Naive B cell (primary cell): ENCODE data around the gene POU2F1. TPM values are rescaled to one million over a fixed set of nuclear protein-coding genes. Genes with fewer than 3 reads are reported as not detected.
A peak's percentile ranks its signal among the peaks of the same experiment; 100 is the strongest.

Source experiments
- ATAC-seq, 2 donors: fragments of 150-1000 bp; cut with Tn5 transposase; 2 replicates each; pipeline ENCODE4 v1.10.0; 2021; ENCODE audit warnings: low read depth in 2 of 2, mild to moderate bottlenecking in 2 of 2, moderate library complexity in 2 of 2
- DNase-seq: peaks from one replicate; pipeline ENCODE4 v3.0.0; 2022
- H3K27ac Mint-ChIP-seq, 6 donors: one replicate each; pipeline ENCODE4 v1.8.0; 2020 to 2022; ENCODE audit warnings: mild to moderate bottlenecking in 6 of 6, mixed read lengths in 6 of 6, moderate library complexity in 5 of 6, inconsistent platforms in 2 of 6
- H3K27me3 Mint-ChIP-seq, 3 donors: one replicate each; pipeline ENCODE4 v1.8.0; 2021 to 2022; ENCODE audit warnings: mixed read lengths in 3 of 3, mild to moderate bottlenecking in 1 of 3
- H3K36me3 Mint-ChIP-seq, 2 donors: one replicate each; pipeline ENCODE4 v1.8.0; 2020 to 2022; ENCODE audit warnings: mixed read lengths in 2 of 2, inconsistent platforms in 1 of 2, mild to moderate bottlenecking in 1 of 2
- H3K4me1 Mint-ChIP-seq, 3 donors: one replicate each; pipeline ENCODE4 v1.8.0; 2020 to 2022; ENCODE audit warnings: mixed read lengths in 3 of 3, inconsistent platforms in 1 of 3, mild to moderate bottlenecking in 1 of 3, moderate library complexity in 1 of 3
- H3K4me3 Mint-ChIP-seq, 8 donors: one replicate each; pipeline ENCODE4 v1.8.0; 2020 to 2022; ENCODE audit warnings: mild to moderate bottlenecking in 8 of 8, mixed read lengths in 8 of 8, moderate library complexity in 8 of 8, inconsistent platforms in 2 of 8
- H3K9me3 Mint-ChIP-seq, 7 donors: one replicate each; pipeline ENCODE4 v1.8.0; 2020 to 2022; ENCODE audit warnings: mixed read lengths in 7 of 7, mild to moderate bottlenecking in 5 of 7, inconsistent platforms in 2 of 7, moderate library complexity in 1 of 7
- polyA plus RNA-seq, 6 donors: library from polyadenylated mRNA; unstranded; fragments of 300-500 nt; fragmentation: Illumina TruSeq; gene quantifications; one replicate each; pipeline ENCODE4 v1.2.3, GENCODE V29; 2021; ENCODE audit warnings: low read depth in 6 of 6

Gene POU2F1
- polyA plus RNA-seq, 6 donors from 2014 or later: 12.2 to 23.6 (median 20.0) TPM

- H3K27me3 Mint-ChIP-seq: no peaks in the 10 kb centered on the region
- H3K4me3 Mint-ChIP-seq: peak overlapping the region in 2 of 8 donors; percentile 37 to 56
- H3K9me3 Mint-ChIP-seq: peaks cover 0 to 3% (median under 1%) of the 10 kb centered on the region in 7 donors
- peak overlapping the region in 4 of 6 donors; percentile 3 to 86 (median 48) for H3K27ac Mint-ChIP-seq
- peaks cover 24 to 45% (median 38%) of the 10 kb centered on the region in 3 donors for H3K4me1 Mint-ChIP-seq
- ATAC-seq (no peak), DNase-seq (no peak)
- H3K36me3 Mint-ChIP-seq: peaks cover 4 to 8% of the 10 kb centered on the region in 2 donors
Observed at GRCh38 chr1:167248707-167249642, 28.3 kb downstream of the POU2F1 start.

- peaks cover 0 to 2% of the 10 kb centered on the region in 2 donors for H3K36me3 Mint-ChIP-seq
- DNase-seq (no peak), ATAC-seq (no peak)
- peaks cover 21 to 43% (median 35%) of the 10 kb centered on the region in 3 donors for H3K4me1 Mint-ChIP-seq
- H3K27me3 Mint-ChIP-seq: no peaks in the 10 kb centered on the region
- peak overlapping the region in 2 of 6 donors; percentile 45 to 58 for H3K27ac Mint-ChIP-seq
- no peaks in the 10 kb centered on the region for H3K9me3 Mint-ChIP-seq
- no peak overlapping the region for H3K4me3 Mint-ChIP-seq
Observed at GRCh38 chr1:167249702-167250101, 29.0 kb downstream of the POU2F1 start.

GRCh38 chr1:167250482-167250881 is 29.8 kb downstream of the POU2F1 start:
- peaks cover 24 to 49% (median 39%) of the 10 kb centered on the region in 3 donors for H3K4me1 Mint-ChIP-seq
- H3K9me3 Mint-ChIP-seq: no peaks in the 10 kb centered on the region

GRCh38 chr1:167251472-167251871 is 30.8 kb downstream of the POU2F1 start:
- Mint-ChIP-seq H3K4me1 (peaks cover 30 to 58% (median 49%) of the 10 kb centered on the region in 3 donors), H3K4me3 (no peak overlapping the region), H3K36me3 (peaks cover 6 to 7% of the 10 kb centered on the region in 2 donors), H3K9me3 (no peaks in the 10 kb centered on the region), H3K27ac (peak overlapping the region in 1 of 6 donors; percentile 37), H3K27me3 (no peaks in the 10 kb centered on the region)
- DNase-seq: no peak
- ATAC-seq: no peak

More at GRCh38 chr1:167250482-167250881, 29.8 kb downstream of the POU2F1 start:
- DNase-seq (no peak), ATAC-seq (no peak)
- Mint-ChIP-seq H3K4me3 (no peak overlapping the region), H3K27ac (no peak overlapping the region), H3K36me3 (peaks cover 2 to 4% of the 10 kb centered on the region in 2 donors), H3K27me3 (no peaks in the 10 kb centered on the region)

- Mint-ChIP-seq H3K4me1 (peaks cover 25 to 55% (median 42%) of the 10 kb centered on the region in 3 donors), H3K9me3 (no peaks in the 10 kb centered on the region), H3K27me3 (no peaks in the 10 kb centered on the region), H3K27ac (no peak overlapping the region), H3K4me3 (no peak overlapping the region), H3K36me3 (peaks cover 6 to 7% of the 10 kb centered on the region in 2 donors)
- ATAC-seq (no peak), DNase-seq (no peak)
Observed at GRCh38 chr1:167252986-167253385, 32.3 kb downstream of the POU2F1 start.

GRCh38 chr1:167258858-167259257 is 38.2 kb downstream of the POU2F1 start:
- Mint-ChIP-seq H3K27ac (no peak overlapping the region), H3K36me3 (peaks cover 6 to 14% of the 10 kb centered on the region in 2 donors), H3K4me3 (no peak overlapping the region), H3K27me3 (no peaks in the 10 kb centered on the region), H3K9me3 (no peaks in the 10 kb centered on the region), H3K4me1 (peaks cover 28 to 53% (median 52%) of the 10 kb centered on the region in 3 donors)
- no peak for DNase-seq
- ATAC-seq: no peak

GRCh38 chr1:167262836-167263235 is 42.1 kb downstream of the POU2F1 start:
- H3K4me1 Mint-ChIP-seq: peaks cover 19 to 31% (median 30%) of the 10 kb centered on the region in 3 donors
- H3K27ac Mint-ChIP-seq: no peak overlapping the region
- DNase-seq (no peak), ATAC-seq (no peak)
- no peaks in the 10 kb centered on the region for H3K27me3 Mint-ChIP-seq
- peaks cover 0 to 7% of the 10 kb centered on the region in 2 donors for H3K36me3 Mint-ChIP-seq
- H3K4me3 Mint-ChIP-seq: no peak overlapping the region
- no peaks in the 10 kb centered on the region for H3K9me3 Mint-ChIP-seq

- Mint-ChIP-seq H3K9me3 (no peaks in the 10 kb centered on the region), H3K36me3 (peaks cover 0 to 7% of the 10 kb centered on the region in 2 donors), H3K27me3 (no peaks in the 10 kb centered on the region), H3K4me3 (no peak overlapping the region), H3K27ac (no peak overlapping the region), H3K4me1 (peaks cover 17 to 31% (median 26%) of the 10 kb centered on the region in 3 donors)
- DNase-seq (no peak), ATAC-seq (no peak)
Observed at GRCh38 chr1:167263344-167263743, 42.7 kb downstream of the POU2F1 start.

GRCh38 chr1:167263819-167264464 is 43.3 kb downstream of the POU2F1 start:
- H3K4me1 Mint-ChIP-seq: peaks cover 19 to 32% (median 21%) of the 10 kb centered on the region in 3 donors
- H3K4me3 Mint-ChIP-seq: no peak overlapping the region

GRCh38 chr1:167266965-167267364 is 46.3 kb downstream of the POU2F1 start:
- Mint-ChIP-seq H3K27ac (peak overlapping the region in 1 of 6 donors; percentile 7), H3K4me1 (peaks cover 12 to 20% (median 17%) of the 10 kb centered on the region in 3 donors), H3K4me3 (no peak overlapping the region), H3K36me3 (peaks cover 0 to 5% of the 10 kb centered on the region in 2 donors), H3K27me3 (no peaks in the 10 kb centered on the region), H3K9me3 (no peaks in the 10 kb centered on the region)
- no peak for DNase-seq
- no peak for ATAC-seq

More at GRCh38 chr1:167263819-167264464, 43.3 kb downstream of the POU2F1 start:
- peaks cover 0 to 7% of the 10 kb centered on the region in 2 donors for H3K36me3 Mint-ChIP-seq
- H3K27me3 Mint-ChIP-seq: no peaks in the 10 kb centered on the region
- no peak overlapping the region for H3K27ac Mint-ChIP-seq
- ATAC-seq (peak; percentile 76 to 81), DNase-seq (peak; percentile 17)
- no peaks in the 10 kb centered on the region for H3K9me3 Mint-ChIP-seq

GRCh38 chr1:167268347-167268787 is 47.7 kb downstream of the POU2F1 start:
- Mint-ChIP-seq H3K4me1 (peaks cover 24 to 30% (median 24%) of the 10 kb centered on the region in 3 donors), H3K9me3 (peaks cover 0 to 5% (median 0%) of the 10 kb centered on the region in 7 donors), H3K4me3 (no peak overlapping the region), H3K27me3 (no peaks in the 10 kb centered on the region), H3K27ac (peak overlapping the region in 1 of 6 donors; percentile 32), H3K36me3 (peaks cover 0 to 5% of the 10 kb centered on the region in 2 donors)
- DNase-seq (no peak), ATAC-seq (no peak)

- Mint-ChIP-seq H3K9me3 (peaks cover 0 to 5% (median 0%) of the 10 kb centered on the region in 7 donors), H3K36me3 (peaks cover 0 to 5% of the 10 kb centered on the region in 2 donors), H3K27me3 (no peaks in the 10 kb centered on the region), H3K4me3 (no peak overlapping the region), H3K4me1 (peaks cover 35 to 48% (median 37%) of the 10 kb centered on the region in 3 donors), H3K27ac (peak overlapping the region in 2 of 6 donors; percentile 46 to 83)
- ATAC-seq: no peak
- no peak for DNase-seq
Observed at GRCh38 chr1:167270349-167271092, 49.8 kb downstream of the POU2F1 start.
